Measurements from ENCODE around the gene ERO1A.
A peak's percentile ranks its signal among the peaks of the same experiment; 100 is the strongest.
"Not testable (repeated sequence)": the region's sequence is repeated elsewhere in the genome, so short reads cannot be mapped to it uniquely, and the experiment has no call there.

Gene ERO1A
- 126 reads per million, percentile 86 among the genes with 10 or more reads in this experiment for total RNA-seq

- peak; percentile 59 for DNase-seq
Measured at GRCh38 chr14:52695481-52696091, at the start of gene ERO1A. Gene ERO1A (minus strand): TSS chr14:52695558. CDS start chr14:52695481, 77 bp downstream.

DNA sequence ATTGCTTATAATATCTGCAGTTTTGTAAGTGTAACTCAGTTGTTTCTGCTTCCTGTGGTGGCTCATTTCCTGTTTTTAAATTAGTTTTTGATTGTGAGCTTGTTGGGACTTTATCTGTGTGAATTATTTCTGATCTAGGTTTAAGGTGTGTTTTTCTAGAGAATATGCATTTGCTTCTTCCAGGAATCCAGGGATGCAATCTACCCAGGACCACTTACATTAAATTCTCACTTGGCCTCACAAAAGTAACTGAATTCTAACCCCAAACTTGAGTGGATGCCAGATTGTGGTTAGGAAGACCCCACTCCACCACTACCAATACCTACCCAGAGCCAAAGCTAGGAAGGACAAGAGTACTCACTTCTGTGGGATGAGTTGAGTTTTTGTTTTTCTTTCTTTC lies 46.5 kb upstream of the ERO1A start:
- DNase-seq, result no peak

DNA sequence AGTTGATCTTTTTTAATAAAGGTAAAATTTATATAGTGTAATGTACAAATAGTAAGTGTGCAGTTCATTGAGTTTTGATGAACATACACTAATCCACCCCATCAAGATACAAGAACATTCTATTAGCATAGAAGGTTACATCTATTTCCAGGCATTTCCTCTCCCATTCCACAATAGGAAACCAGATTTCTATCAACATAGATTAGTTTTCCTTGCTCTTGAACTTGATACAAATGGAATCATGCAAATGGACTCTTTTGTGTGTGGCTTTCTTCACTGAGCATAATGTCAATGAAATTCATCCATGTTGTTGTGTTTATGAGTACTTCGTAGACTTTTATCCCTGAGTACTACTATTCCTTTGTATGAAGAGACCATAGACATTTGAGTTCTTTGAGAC lies 45.4 kb upstream of the ERO1A start:
- DNase-seq, result no peak

- no peak for DNase-seq
Measured at GRCh38 chr14:52738409-52738808, 43.1 kb upstream of the ERO1A start.

DNA sequence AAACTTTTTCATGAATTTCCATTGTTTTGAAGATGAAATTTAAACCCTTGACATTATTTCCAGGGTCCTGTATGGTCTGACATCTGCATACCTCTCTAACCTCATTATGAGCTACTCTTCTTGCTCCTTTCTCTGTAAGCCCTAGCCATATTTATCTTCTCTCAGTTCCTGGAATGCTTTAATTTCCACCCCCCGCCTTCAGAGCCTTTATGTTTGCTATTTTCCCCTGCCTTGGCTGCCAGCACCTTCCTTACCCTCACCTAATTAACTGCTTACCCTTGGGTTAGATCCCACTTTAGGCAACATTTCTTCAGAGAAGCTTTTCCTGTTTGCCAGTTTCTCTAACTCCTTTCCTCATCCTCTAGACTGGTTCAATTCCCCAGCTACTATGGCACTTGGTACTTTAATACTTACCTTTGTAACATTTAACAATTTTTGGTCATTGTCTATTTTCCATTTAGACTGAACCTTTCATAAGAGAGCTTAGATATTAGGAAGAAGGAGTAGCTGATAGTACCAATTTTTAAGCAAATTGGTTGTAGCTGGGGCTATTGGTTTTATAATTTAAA lies 40.6 kb upstream of the ERO1A start:
- DNase-seq, result no peak

DNA sequence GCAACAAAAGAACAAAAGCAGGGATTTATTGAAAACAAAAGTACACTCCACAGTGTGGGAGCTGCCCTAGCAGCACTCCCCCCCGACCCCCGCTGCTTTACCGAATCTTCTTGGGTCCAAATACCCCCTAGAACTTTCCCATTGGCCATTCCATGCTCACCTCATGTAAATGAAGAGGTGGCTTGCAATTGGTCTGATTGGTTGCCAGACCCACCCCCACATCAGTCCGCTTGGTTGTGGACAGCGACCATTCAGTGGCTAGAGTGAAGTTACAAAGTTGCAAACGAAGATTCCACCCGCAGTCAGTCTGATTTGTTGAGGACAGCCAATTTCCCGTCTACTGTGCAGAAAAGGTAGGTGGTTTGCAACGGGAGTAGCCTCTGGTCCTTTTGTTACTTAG lies 38.5 kb upstream of the ERO1A start:
- DNase-seq, result no peak

DNA sequence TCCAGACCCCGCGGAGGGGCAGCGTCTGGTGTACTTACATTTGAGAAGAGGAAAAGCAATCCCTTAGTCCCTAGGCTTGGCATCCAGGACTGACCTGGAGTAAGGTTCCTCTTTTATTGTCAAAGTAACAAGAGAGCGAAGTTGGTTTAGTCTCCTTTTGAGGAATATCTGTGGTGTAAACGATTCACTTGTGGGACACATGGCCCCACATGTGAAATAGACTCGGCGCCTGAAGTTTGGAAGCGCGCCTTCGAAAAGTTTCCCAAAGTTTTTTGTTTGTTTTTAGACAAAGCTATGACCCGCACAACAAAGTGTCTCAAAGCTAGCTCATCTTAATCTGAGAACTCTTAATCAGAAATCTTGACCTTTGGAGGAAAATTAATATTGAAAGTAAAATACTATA lies 35.4 kb upstream of the ERO1A start:
- no peak for DNase-seq

DNA sequence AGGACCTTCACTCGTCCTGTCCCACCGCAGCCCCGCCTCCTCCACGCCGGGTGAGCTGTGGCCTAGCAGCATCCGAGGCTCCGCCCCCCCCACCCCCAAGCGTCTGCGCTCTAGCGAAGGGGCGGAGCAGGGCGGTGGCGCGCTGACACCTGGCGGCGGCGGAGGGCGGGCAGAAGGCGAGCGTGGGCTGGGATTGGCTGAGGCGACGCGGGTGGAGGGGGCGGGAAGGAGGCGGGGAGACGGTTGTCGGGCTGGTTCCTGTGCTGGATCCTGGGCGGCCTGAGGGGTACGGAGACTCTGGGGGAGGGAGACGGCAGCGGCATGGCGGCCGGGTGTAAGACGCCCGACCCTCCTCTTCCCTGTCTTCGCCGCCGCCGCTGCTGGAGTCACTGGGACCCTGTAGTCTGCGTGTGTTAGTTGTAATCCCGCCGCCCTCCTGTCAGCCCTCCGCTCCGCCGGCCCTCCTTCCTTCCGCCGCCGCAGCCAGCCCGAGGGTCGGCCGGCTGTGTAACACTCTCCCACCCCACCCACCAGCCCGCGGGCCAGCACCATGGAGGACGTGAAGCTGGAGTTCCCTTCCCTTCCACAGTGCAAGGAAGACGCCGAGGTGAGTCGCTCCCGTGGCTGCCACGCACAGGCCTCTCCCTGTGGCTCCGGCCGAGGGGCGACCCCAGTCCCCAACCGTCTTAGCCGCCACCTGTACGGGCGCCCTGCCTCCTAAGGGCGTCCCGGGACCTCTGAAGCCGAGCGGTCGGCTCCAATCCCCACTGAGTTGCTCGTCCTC lies 34.8 kb upstream of the ERO1A start, which contains the start of gene STYX:
STYX (plus strand) TSS at position 242 of the 784 bp plus-strand sequence; CDS start at position 551, 309 bp downstream.
- DNase-seq, result peak; percentile 96

GRCh38 chr14:52729585-52729924 lies 34.2 kb upstream of the ERO1A start:
- no peak for DNase-seq

DNA sequence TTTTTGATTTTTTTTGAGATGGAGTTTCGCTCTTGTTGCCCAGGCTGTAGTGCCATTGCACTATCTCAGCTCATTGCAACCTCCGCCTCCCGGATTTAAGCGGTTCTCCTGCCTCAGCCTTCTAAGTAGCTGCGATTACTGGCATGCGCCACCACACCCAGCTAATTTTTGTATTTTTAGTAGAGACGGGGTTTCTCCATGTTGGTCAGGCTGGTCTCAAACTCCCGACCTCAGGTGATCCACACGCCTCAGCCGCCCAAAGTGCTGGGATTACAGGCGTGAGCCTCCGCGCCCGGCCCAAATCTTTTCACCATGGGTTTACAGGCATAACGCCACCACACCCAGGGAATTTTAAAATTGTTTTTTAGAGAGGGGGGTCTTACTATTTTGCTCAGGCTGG lies 33.7 kb upstream of the ERO1A start:
- DNase-seq, result not testable (repeated sequence)

DNA sequence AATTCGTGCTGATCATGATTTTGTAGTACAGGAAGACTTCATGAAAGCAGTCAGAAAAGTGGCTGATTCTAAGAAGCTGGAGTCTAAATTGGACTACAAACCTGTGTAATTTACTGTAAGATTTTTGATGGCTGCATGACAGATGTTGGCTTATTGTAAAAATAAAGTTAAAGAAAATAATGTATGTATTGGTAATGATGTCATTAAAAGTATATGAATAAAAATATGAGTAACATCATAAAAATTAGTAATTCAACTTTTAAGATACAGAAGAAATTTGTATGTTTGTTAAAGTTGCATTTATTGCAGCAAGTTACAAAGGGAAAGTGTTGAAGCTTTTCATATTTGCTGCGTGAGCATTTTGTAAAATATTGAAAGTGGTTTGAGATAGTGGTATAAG lies 32.2 kb upstream of the ERO1A start:
- DNase-seq, result not testable (repeated sequence)

GRCh38 chr14:52724360-52724644 lies 28.9 kb upstream of the ERO1A start:
- DNase-seq, result no peak

- DNase-seq, result no peak
Measured at GRCh38 chr14:52723514-52724359, 28.4 kb upstream of the ERO1A start.

DNA sequence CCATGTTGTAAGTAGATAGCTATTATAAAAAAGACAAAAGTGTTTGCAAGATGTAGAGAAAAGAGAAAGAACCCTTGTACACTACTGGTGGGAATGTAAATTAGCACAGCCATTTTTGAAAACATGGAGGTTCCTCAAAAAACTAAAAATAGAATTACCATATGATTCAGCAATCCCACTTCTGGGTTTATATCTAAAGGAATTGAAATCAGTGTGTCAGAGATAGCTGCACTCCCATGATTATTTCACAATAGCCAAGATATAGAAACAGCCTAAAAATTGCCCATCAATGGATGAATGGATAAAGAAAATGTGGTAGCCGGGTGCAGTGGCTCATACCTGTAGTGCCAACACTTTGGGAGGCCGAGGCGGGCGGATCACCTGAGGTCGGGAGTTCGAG lies 20.8 kb upstream of the ERO1A start:
- no peak for DNase-seq

DNA sequence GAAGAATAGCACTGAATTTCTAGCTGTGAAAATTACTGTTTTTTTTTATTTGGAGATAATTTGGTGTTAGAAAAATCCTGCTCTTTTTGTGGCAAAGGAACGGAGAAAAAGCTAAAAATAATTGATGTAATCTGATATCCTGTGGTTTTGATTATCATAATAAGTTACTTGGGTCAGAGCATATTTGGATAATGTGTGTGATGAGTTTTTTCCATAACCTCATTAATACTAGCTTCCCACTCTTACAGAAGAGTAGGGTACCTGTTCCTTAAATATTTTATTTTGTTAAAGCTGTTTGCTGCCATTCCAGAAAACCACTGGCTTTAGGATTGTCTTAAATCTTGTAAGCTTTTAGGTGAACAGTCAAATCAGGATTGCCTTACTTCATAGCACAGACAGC lies 16.3 kb upstream of the ERO1A start:
- no peak for DNase-seq

DNA sequence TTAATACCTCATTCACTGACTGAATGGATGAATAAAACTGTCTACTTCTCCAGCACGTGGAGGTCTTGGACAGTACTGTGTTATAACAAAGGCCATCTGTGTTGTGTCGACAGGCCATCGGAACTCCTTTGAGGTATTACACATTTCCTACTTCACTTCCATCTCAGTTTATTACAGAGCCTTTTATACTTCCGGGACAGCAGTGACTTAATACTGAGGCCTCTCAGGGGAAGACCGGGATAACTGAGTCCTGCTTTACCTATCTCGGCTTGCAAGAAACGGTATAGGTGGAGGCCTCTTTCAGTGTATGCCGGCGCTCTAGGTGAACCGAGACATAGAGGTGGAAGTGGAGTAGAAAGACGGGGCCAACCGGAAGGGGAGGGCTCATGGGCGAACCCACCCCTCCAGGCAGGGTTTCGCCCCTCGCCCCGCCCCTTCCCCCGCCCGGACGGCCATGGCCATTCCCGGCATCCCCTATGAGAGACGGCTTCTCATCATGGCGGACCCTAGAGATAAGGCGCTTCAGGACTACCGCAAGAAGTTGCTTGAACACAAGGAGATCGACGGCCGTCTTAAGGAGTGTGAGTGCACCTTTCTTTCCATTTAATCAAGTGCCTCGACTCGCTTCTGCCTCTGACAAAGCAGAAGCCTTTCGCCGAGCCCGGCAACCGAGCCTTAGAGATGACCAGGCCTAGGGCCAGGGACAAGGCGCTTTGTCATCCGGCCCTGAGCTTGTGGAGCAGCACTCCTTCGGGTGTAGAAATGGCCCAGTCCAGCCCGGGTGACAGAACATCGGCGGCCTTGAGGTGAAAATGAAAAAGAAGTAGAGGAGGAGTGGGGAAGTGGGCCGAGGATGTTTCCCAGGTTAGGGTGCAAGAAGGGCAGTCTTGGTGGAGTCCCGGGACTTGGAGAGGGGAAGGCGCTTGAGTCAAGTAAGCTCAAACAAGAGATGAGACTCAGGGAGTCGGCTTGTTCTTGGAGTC lies 11.7 kb upstream of the ERO1A start, which contains the start of gene PSMC6:
PSMC6 (plus strand) TSS at position 477 of the 983 bp plus-strand sequence; CDS start at position 497, 20 bp downstream.
- peak; percentile 94 for DNase-seq

- DNase-seq, result peak; percentile 15
Measured at GRCh38 chr14:52706286-52706685, 10.9 kb upstream of the ERO1A start.

DNA sequence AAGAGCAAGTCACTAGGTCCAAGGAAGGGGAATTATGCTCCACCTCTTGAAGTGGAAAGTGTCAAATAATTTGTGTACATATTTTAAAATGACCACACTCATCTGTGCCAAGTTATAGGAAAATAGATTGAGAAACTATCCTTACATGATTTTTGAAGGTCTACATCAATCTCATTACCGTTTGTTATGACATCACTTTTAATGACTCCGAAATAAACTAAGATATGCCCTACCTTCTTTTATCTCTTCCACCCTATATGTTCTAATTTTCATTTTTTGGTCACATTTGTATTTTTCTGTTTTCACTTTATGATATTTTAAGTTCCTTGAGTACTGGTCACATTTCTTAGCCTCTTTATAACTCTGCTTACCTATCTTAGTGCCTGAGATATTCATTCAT lies 8.3 kb upstream of the ERO1A start:
- no peak for DNase-seq

DNA sequence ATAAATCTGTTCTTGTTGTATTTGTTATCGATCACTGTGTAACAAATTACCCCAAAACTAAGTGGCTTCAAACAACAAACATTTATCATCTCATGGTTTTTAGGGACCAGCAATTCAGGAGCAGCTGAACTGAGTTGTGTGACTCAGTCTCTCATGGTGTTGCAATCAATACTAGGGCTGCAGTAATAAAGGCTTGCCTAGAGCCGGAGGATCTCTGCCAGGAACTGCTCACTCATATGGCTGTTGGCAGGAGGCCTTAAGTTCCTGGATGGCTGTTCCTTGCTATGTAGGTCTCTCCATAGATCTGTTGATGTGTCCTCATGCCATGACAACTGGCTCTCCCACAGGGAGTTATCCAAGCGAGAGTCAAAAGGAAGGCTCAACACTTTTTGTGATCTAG lies 7.9 kb upstream of the ERO1A start:
- DNase-seq, result no peak

- DNase-seq, result no peak
Measured at GRCh38 chr14:52701223-52701622, 5.9 kb upstream of the ERO1A start.

- no peak for DNase-seq
Measured at GRCh38 chr14:52700701-52701172, 5.4 kb upstream of the ERO1A start.
